Retinal pigment epithelial cell (primary cell): Measurements from ENCODE around the gene THTPA.

Source experiments
- DNase-seq: peaks from one replicate; pipeline ENCODE4 v3.0.0-alpha.2; 2010; ENCODE audit warnings: low read depth
- H3K4me3 ChIP-seq: 2 replicates; pipeline ENCODE4 v1.5.1; 2011; ENCODE audit warnings: mild to moderate bottlenecking, low read length, control low read depth, moderate library complexity
- CTCF ChIP-seq: conservative IDR thresholded peaks from 2 replicates; pipeline ENCODE4 v1.5.1; 2011; ENCODE audit warnings: low read depth, low read length, control low read depth, inconsistent platforms

The THTPA gene

DNA sequence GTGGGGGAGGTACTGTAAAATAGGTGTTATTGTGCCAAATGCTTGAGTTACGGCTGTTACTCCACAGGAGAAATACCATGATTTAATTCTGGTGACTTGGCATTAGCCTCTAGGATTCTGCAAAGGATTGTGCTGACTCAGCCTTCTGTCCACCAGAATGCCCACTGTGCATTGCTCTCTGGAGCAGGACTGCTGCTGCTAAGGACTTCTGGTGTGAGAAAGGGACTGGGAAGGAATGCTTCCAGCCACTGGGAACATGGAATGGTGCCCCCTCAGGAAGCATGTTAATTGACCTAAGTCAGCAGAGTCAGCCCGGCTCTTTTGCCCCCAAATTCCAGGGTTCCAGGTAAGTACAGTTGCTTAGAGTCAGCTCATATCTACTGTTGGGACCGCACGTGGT is 37.4 kb upstream of the THTPA start:
- DNase-seq = peak; percentile 5
- no peak overlapping the region for H3K4me3 ChIP-seq
- no peak for TF ChIP-seq CTCF

DNA sequence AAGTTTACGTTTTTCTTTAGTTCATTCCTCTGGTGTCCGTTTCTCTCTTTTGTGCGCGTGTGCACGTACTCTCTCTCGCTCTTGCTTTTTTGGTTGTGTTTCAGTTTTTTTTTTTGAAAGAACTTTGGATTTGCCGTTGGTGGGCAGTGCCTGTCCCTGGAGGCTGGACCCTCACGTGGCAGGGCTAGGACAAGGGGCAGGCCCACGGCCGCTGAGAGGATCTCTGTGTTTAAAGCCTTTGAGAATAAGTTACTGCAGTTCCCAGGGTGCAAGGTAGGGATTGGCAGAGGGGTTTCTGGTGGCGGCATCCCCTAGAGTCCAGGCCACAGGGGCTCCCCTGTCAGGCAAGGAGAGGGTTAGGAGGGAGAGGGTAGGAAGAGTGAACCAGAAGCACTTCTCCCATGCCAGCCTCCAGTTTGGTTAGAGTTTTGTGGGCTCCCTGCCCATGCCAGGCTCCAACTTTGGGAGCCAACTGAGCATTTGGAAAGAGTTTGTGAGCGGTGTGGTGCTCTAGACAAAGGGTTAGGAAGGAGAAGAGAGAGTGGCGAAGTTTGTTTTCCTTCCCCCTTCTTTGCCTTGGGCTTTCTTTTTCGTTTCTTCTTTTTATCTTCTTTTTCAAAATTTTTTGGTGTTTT is 35.1 kb upstream of the THTPA start:
- H3K4me3 ChIP-seq = no peak overlapping the region
- DNase-seq = no peak
- no peak for TF ChIP-seq CTCF

- DNase-seq = no peak
- no peak overlapping the region for H3K4me3 ChIP-seq
- TF ChIP-seq CTCF = no peak
These were observed 34.1 kb upstream of the THTPA start for GRCh38 chr14:23521785-23522640.

DNA sequence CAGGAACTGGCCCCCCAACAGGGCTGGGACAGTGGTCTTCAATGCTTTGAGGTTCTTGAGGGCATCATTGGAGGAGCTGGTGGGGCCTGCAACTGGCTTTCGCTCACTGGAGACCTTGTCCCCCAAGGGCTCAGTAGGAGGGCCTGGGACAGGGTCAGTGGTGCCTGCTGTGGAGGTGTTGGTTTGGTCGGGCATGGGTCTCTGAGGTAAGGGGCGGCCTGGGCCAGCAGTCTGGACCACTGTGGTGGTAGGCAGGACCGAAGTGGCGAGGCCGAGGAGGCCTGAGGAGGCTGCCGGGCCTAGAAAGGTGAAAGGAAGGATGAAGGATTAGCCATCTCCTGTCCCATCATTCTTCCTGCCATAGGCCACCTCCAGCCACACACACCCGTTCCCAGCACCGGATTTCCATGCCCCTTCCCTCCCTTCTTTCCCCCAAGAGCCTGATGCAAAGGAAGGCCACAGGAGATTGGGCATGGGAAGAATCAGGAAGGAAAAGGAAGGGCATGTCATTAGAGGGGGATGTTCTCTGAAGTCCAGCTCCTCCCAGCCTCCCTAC is 33.4 kb upstream of the THTPA start:
- DNase-seq = no peak
- TF ChIP-seq CTCF = no peak
- H3K4me3 ChIP-seq = no peak overlapping the region

- no peak for DNase-seq
- no peak overlapping the region for H3K4me3 ChIP-seq
- no peak for TF ChIP-seq CTCF
These were observed 32.6 kb upstream of the THTPA start for GRCh38 chr14:23523229-23524016.

- no peak overlapping the region for H3K4me3 ChIP-seq
- TF ChIP-seq CTCF = no peak
These were observed 31.1 kb upstream of the THTPA start for GRCh38 chr14:23524954-23525353.

More at GRCh38 chr14:23524954-23525353, 31.1 kb upstream of the THTPA start:
- no peak for DNase-seq
